Retina (tissue), 1 donor: ENCODE results near the gene KRT3.

ENCODE experiments used
- DNase-seq: peaks from one replicate; pipeline ENCODE4 v3.0.0-alpha.2; 2016

Gene KRT3

GRCh38 chr12:52813203-52813819 is 17.4 kb upstream of the KRT3 start:
- DNase-seq = no peak

- no peak for DNase-seq
Observed at GRCh38 chr12:52812749-52813148, 16.8 kb upstream of the KRT3 start.

DNA sequence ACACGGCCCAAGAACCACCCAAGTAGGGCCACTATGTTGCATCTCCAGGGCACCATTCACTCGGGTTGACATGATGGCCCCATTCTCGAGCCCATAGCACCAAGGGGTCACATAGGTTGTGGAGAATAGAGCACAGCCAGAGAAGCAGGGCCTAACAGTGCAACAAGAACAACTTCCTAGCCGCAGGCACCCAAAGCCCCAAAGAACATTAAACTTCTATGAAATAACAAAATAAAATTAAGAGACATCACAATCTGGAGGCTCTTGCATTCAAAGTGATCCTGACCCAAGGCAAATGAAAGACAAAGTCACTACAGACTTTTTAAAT is 16.1 kb upstream of the KRT3 start:
- no peak for DNase-seq

DNA sequence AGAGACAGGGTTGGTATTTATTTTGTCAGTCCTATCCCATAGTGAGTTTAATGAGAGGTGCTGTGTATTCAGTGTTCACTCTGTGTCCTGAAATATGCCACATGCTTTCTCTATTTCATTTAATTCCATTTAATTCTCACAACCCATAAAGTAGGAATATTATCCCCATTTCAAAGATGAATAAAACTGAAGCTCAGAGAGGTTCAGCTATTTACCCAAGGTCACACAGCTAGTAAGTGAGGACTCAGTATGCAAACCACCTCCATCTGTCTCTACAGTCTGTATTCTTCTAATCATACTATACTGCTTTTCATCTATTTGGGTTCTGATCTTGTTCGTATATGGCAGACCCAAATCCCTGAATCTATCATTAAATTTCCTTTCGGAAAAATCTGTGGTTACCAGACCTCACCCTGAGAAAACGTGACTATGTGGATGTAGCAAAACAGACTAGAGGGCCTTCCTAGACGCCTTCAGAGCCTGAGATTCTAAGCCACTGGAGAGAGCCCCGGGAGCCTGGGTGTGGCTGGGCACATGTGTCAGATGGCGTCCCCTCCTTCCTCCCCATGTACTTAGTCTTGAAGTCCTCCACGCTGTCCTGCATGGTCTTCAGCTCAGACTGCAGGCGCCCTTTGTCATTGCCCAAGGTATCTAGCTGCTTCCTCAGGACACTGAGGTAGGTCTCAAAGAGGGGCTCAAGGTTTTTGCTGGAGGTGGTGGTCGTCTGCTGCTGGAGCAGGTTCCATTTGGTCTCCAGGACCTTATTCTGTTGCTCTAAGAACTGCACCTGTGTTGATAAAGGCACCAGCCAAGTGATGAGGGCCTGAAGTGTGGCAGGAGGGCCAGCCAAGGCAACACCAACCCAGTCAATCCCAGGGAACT is 15.5 kb upstream of the KRT3 start:
- DNase-seq = no peak

GRCh38 chr12:52810554-52810953 is 14.6 kb upstream of the KRT3 start:
- no peak for DNase-seq

- no peak for DNase-seq
Observed at GRCh38 chr12:52809166-52809565, 13.2 kb upstream of the KRT3 start.

DNA sequence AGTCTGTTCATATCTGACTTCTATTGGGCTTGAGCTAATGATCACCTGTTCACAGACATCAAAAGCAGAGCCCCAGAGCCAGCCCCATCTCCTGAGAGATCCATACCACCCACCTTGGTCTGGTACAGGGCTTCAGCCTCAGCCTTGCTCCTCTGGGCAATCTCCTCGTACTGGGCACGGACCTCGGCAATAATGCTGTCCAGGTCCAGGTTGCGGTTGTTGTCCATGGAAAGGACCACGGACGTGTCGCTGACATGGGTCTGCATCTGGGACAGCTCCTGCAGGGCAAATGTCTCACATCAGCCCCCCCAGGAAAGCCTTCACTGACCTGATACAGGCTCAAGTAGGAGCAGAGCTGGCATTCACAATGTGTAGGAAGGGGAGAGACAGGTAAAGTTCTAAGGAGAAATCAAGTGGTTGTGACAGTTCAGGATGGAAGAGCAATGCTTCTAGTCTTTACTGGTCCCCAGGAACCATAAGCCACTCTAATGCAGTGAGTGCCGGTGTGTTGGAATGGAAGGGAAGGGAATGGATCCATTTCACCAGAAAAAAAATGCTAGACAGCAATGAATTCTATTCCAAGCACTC is 12.8 kb upstream of the KRT3 start:
- no peak for DNase-seq

GRCh38 chr12:52807544-52808470 is 11.9 kb upstream of the KRT3 start:
- no peak for DNase-seq

DNA sequence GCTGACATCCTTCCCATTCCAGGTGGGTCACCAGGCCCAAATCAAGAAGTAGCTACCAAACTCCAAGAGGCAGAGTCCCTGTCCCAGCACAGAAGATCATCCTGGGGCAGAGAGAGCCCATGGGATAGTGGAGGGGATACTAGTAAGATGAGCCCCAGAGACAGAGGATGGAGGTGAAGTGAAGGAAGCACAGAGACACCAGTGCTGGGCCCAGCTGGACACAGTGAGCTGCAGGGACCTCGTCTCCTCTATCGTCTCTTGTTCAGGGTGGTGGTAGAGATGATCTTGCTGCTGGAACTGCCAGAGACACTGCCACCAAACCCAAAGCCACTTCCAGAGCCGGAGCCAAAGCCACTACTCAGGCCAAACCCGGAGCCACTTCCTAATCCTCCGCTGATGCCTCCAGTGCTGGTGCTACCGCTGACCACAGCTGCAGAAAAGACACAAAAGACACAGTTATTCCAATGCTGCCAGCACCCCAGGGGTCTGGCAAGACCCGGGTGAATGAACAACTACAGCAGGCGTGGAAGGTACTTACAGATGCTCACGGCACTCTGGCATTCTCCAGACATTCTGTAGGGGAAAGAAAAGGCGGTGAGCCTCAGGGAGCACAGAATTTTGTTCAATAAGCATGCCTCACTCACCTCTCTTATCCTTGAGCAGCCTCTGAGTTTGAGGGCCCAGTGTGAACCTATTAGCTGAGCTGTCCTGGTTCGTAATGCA is 11.1 kb upstream of the KRT3 start:
- DNase-seq = no peak

GRCh38 chr12:52806169-52806811 is 10.4 kb upstream of the KRT3 start:
- DNase-seq = no peak

GRCh38 chr12:52805739-52806138 is 9.8 kb upstream of the KRT3 start:
- DNase-seq = no peak

GRCh38 chr12:52805000-52805399 is 9.1 kb upstream of the KRT3 start:
- DNase-seq = no peak

DNA sequence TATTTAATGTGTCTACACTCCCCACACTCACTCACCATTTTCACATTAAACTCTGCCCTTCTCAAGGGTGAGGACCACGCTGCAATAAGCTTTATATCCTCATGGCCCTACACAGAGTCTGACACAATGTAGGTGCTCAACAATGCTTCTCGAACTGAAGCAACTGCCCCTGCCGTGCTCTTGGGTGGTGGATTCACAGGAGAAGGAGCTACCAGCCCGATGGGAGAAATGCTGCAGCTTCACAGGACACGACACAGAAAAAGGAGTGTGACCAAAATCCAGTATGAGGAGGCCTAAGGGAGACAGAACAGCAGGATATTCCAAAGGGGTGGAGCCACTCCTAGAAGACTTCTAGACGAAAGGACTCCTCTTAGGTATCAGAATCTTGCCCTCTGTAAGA is 6.5 kb upstream of the KRT3 start:
- no peak for DNase-seq

DNA sequence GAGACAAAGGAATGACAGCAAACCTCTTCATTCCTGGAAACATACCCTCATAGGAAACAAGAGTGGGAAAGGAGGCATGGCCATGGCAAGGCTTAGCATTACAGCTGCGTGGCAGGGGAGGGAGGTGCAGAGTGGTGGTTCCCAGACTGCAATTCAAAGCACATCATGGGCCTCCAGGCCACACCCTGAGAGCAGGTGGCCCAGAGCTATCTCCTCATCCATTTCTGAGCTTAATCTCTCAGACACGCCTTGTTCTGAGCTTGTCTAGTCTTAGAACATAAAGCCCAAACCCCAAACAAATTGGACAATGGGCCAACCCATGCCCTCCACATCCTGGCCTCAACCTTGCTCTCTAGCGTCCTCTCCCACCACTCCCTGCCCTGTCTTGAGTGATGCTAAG is 5.9 kb upstream of the KRT3 start:
- DNase-seq = no peak

DNA sequence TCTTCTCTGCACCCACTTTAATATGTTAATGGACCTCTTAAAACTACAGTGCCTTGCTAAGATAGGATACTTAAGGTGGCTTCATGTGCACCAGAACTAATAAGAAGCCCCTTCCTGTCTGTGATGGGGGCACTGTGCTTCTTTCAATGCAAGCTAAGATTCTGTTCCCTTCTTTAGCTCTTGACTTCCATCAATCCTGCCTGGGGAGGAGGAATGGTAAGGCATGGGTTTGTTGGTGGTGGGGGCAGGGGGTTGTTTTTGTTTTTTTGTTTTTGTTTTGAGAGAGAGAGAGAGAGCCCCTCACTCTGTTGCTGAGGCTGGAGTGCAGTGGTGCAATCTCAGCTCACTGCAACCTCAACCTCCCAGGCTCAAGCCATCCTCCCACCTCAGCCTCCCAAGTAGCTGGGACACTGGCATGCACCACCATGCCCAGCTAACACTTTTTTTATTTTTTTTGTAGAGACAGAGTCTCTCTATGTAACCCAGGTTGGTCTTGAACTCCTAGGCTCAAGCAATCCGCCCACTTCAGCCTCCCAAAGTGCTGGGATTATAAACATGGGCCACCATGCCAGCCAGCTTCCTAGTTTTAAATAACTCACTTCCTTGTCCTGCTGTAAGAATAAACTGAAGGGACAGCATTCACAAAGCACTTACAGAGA is 4.5 kb upstream of the KRT3 start:
- DNase-seq = no peak

DNA sequence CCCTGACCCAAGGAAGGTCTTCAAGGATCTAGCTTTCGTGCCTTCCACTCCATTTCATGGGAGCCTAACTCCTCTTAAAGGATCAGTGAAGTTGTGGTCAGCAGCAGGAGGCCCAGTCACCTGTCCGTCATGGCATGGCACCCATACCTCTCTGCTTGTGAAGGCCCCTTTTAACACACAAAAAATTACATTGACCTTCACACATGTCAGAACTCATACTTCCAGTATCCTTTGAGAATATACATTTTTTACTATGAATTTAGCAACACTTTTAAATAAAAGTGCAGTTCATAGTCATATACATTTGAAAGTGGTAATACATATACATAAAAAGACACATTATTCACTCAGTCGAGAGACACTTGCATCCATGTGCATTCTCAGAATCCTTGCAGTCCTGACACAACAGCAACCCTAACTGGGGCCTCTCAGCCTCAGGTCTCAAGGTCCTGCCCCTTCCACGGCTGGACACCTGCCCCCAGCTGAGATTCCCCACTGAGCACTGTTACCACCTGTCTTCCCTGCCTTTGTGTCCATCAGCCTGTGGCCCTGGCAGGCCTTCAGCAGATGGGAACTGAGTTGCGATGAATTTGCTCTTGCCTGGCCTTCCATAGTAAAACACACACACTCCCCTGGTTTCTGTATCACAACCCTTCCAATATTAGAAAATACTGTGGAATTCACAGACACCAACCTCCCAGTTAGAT is 3.7 kb upstream of the KRT3 start:
- DNase-seq = no peak

DNA sequence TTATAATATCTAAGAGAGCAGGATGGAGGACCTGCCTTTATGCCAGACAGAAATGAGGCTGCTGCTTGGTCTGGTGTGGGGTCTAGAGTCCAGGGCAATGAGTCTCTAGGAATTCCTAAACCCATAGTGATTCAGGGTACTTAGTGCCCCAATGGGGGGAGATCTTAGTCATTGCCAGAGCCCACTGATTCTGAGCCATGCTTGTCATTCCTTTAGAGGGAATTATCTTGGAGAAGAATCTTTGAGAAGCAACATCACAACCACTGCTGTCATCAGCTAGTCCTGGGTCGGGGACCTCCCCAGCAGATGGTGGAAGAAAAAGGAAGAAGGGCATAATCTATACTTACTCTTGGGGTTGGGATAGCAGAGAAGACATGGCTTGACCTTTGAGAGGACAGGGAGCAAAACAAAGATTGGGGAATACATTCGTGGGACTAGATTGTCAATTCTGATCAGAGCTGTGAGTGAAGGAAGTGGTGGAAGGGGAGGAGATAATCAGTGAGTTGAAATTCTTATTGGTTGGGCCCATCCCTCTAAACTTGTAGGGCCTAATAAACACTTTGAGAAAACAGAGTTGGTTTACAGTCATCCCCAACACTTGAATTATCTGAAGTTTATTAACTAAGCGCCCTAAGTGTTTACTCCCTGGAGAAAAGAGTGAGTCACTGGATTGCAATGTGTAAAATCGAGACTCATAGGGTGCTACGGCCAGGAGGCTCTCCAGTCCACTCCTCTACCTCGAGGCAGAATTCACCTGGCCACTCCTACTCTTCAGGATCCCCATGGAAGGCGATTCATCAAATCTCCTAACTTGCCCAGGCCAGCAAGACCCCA is 3.0 kb upstream of the KRT3 start:
- DNase-seq = no peak

DNA sequence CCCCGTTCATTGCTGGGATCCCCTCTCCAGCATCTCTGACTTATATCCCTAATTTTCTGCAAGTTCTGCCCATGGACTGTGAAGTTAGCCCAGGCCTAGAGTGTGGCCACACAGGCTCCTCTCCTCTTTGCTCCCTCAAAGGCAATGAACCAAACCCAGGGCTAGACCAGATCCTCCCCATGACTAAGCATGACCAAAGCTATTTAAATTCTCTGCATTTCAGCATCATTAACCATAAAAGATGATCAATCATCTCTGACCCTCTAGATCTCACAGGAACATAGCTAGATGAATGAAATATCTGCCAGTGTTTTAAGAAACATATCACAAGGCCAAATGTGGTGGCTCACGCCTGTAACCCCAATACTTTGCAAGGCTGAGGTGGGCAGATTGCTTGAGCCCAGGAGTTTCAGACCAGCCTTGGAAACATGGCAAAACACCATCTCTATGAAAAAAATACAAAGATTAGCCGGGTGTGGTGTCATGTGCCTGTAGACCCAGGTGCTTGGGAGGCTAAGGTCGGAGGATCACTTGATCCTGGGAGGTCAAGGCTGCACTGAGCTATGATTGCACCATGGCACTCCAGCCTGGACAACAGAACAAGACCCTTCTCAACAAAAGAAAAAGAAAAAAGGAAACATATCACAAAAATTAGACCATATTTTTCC is 2.2 kb upstream of the KRT3 start:
- DNase-seq = no peak

- no peak for DNase-seq
Observed at GRCh38 chr12:52797529-52797894, 1.6 kb upstream of the KRT3 start.
